Fibroblast of mammary gland (primary cell): ENCODE measurements around the gene MYO7B.
"Not testable (repeated sequence)": the region's sequence is repeated elsewhere in the genome, so short reads cannot be mapped to it uniquely, and the experiment has no call there.

ENCODE experiments used
- DNase-seq: peaks from one replicate; pipeline ENCODE4 v3.0.0-alpha.2; 2010; ENCODE audit warnings: low read depth
- H3K4me3 ChIP-seq: 2 replicates; pipeline ENCODE4 v1.5.1; 2011; ENCODE audit warnings: low read depth, mild to moderate bottlenecking, low read length, moderate library complexity; ENCODE audit not compliant: control insufficient read depth
- TF ChIP-seq, protein P1 (sequence below): conservative IDR thresholded peaks from 2 replicates; pipeline ENCODE4 v1.5.1; 2011; ENCODE audit warnings: low read depth, low read length, inconsistent platforms; ENCODE audit not compliant: control insufficient read depth, insufficient read depth

Gene MYO7B

DNA sequence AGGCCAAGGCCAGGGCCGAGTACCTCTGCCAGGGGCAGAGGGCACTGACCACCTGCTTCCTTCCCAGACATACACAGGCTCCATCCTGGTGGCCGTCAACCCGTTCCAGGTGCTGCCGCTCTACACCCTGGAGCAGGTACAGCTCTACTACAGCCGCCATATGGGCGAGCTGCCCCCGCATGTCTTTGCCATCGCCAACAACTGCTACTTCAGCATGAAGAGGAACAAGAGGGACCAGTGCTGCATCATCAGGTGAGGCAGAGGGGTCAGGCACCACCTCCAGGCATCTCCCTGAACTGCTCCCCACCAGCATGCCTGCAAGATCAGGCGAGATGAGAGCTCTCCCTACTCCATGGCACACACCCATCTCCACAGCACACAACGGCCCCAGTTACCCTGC, 31.1 kb downstream of the MYO7B start:
- DNase-seq = no peak
- no peak overlapping the region for H3K4me3 ChIP-seq
- TF ChIP-seq, protein P1, sequence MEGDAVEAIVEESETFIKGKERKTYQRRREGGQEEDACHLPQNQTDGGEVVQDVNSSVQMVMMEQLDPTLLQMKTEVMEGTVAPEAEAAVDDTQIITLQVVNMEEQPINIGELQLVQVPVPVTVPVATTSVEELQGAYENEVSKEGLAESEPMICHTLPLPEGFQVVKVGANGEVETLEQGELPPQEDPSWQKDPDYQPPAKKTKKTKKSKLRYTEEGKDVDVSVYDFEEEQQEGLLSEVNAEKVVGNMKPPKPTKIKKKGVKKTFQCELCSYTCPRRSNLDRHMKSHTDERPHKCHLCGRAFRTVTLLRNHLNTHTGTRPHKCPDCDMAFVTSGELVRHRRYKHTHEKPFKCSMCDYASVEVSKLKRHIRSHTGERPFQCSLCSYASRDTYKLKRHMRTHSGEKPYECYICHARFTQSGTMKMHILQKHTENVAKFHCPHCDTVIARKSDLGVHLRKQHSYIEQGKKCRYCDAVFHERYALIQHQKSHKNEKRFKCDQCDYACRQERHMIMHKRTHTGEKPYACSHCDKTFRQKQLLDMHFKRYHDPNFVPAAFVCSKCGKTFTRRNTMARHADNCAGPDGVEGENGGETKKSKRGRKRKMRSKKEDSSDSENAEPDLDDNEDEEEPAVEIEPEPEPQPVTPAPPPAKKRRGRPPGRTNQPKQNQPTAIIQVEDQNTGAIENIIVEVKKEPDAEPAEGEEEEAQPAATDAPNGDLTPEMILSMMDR = no peak

DNA sequence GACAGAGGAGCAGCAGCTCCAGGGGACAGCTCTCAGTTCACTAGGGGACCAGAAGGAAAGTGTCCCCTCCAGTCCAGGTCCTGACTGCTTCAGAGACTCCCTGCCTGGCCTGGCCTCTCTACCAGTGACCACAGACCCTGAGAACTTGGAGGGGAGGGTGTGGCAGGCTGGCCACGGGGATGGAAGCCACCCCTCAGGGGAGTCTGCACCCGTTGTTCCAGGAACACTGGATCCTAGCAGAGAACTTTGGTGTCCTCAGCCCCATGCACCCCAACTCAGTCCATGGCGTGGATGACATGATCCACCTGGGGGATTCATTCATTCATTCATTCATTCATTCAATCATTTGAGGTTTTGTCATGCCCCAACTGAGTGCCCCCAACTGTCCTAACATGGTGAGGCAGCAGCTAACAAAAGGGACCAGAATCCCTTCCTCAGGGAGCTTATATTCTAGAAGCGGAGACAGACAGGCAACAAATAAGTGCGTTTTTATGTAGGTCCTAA, 31.9 kb downstream of the MYO7B start:
- H3K4me3 ChIP-seq = no peak overlapping the region
- TF ChIP-seq, protein P1 = no peak
- no peak for DNase-seq

DNA sequence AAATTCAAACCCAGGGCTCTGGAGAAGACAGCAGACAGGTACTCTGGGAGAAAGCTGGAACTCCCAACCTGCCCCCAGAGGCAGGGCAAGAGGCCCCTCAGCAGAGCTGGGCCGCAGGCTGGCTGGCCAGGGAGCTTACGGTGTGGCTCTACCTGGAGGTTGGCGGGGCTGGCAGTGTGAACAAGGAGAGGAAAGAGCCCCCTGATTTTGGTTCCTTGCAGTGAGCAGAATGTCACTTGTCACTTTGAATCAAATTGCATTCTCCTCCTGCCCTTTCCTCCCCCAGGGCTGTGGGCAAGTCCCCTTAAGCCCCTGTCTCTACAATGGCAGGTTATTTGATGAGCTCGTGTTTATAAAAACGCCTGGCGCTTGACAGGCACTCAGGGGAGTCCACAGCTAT, 32.6 kb downstream of the MYO7B start:
- H3K4me3 ChIP-seq = no peak overlapping the region
- no peak for DNase-seq
- TF ChIP-seq, protein P1 = no peak

DNA sequence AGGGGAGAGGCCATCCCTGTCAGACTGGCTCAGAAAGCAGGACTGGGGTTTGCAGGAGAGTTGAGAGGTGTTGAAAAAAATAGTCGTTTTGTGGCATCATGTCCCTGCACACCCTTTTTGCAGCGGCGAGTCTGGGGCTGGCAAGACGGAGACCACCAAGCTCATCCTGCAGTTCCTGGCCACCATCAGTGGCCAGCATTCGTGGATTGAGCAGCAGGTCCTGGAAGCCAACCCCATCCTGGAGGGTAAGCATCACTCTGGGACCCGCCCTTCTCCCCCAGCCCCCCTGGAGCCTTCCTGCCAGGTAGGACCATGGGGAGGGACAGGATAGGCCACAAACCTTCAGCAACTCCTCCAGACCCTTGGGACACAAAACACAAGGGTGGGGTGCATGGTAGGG, 34.2 kb downstream of the MYO7B start:
- TF ChIP-seq, protein P1 = no peak
- H3K4me3 ChIP-seq = no peak overlapping the region
- no peak for DNase-seq

DNA sequence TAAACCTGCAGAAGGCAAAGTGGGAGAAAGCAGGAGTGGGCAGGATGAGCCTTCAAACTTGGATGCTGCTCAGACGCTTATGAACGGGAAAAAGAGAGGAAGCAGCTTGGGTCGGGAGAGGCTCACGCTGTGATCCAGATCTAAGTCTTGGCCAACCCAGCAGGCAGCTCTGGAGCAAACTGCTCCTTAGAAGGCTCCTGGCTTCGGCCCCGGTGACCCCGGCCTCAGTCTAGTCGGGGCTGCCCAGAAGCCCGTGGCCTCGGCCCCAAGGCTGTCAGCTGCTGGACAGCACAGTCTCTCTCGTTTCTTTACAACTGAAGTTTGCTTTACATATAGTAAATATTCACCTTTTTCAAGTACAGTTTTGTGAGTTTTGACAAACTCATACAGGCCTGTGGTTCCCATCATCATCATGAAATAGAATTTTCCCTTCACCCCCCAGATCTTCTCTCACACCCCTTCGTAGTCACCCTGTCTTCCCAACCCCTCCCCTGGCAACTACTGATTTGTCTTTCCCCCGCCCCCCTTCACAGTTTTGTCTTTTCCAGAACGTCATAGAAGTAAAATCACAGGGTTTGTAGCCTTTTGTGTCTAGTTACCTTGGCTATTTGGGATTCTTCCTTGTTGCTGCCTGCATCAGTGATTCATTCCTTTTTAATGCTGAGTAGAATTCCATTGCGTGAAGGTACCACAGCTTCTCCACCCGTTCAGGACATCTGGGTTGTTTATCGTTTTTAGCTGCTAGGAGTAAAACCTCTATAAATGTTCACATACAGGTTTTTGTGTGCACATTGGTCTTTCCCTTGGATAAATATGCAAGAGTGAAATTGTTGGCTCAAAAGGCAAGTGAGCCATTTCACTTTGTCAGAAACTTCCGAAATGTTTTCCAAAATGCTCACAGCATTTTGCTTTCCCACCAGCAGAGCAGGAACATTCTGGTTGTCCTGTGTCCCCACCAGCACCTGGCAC, 35.1 kb downstream of the MYO7B start:
- peak; percentile 16 for DNase-seq
- no peak overlapping the region for H3K4me3 ChIP-seq
- TF ChIP-seq, protein P1 = no peak

DNA sequence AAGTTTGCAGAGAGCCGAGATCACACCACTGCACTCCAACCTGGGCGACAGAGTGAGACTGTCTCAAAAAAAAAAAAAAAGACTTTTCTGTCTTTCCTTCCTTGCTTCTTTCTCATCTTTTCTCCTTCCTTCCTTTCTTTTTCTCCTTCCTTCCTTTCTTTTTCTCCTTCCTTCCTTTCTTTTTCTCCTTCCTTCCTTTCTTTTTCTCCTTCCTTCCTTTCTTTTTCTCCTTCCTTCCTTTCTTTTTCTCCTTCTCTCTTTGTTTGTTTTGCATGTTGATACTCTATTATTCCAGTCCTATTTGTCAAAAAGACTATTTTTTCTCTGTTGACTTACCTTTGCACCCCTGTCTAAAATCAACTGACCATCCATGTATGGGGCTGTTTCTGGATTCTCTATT, 36.9 kb downstream of the MYO7B start:
- DNase-seq, H3K4me3 ChIP-seq: not testable (repeated sequence)

DNA sequence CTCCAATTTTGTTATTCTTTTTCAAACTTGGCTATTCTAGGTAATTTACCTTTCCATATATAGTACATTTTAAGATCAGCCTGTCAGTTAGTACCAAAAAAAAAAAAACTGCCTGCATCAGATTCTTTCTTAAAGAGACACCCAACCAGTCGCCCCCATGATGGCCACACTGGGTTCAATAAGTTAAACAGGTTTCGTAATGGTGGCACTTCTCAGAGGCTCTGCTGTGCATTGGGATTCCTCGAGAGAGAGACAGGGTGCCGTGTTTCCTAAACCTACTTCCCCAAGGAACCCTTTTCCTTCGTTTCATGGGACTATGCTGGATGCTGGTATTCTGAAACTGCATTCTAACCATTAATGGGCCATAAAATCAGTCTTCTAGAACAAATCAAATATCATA, 37.4 kb downstream of the MYO7B start:
- H3K4me3 ChIP-seq = no peak overlapping the region
- TF ChIP-seq, protein P1 = no peak
- no peak for DNase-seq
